Calu3 (cell line): ENCODE data around the gene MIB1. TPM values are rescaled to one million over a fixed set of nuclear protein-coding genes. Genes with fewer than 3 reads are reported as not detected.

Source experiments
- BruUV-seq: library from RNA; stranded (reverse); fragments of 400-500 nt; replicated peaks from 2 replicates; lab custom pipeline; 2021; lab: Mats Ljungman, UMichigan
- CTCF ChIA-PET: fragments of 300-600 bp; sonication (Branson Sonifier 250); formaldehyde crosslinking; loops from one replicate; lab custom pipeline; 2022; ENCODE audit warnings: antibody characterized with exemption; lab: Charles Lee
- DNase-seq: peaks from one replicate; pipeline ENCODE4 v3.0.0; 2022
- H3K27ac Mint-ChIP-seq: one replicate; pipeline ENCODE4 v1.8.0; 2022; ENCODE audit warnings: mixed read lengths; ENCODE audit not compliant: unreplicated experiment
- H3K27me3 Mint-ChIP-seq: one replicate; pipeline ENCODE4 v1.8.0; 2022; ENCODE audit warnings: mixed read lengths; ENCODE audit not compliant: unreplicated experiment
- H3K36me3 Mint-ChIP-seq: one replicate; pipeline ENCODE4 v1.8.0; 2022; ENCODE audit warnings: mild to moderate bottlenecking, moderate library complexity, mixed read lengths; ENCODE audit not compliant: insufficient read depth, unreplicated experiment
- H3K4me1 Mint-ChIP-seq: one replicate; pipeline ENCODE4 v1.8.0; 2022; ENCODE audit warnings: mild to moderate bottlenecking, low read depth, mixed read lengths; ENCODE audit not compliant: unreplicated experiment
- H3K4me3 Mint-ChIP-seq: one replicate; pipeline ENCODE4 v1.8.0; 2022; ENCODE audit warnings: mild to moderate bottlenecking, low read depth, moderate library complexity, mixed read lengths; ENCODE audit not compliant: unreplicated experiment
- H3K9me3 Mint-ChIP-seq: one replicate; pipeline ENCODE4 v1.8.0; 2022; ENCODE audit warnings: low read depth, mixed read lengths; ENCODE audit not compliant: unreplicated experiment
- CTCF ChIP-seq: fragments of 200-600 bp; IDR thresholded peaks from one replicate; pipeline ENCODE4 v1.8.0; 2022; ENCODE audit warnings: antibody characterized with exemption; ENCODE audit not compliant: unreplicated experiment
- intact Hi-C: fragments of 100-400 bp; cut with micrococcal nuclease; formaldehyde crosslinking; loops from one replicate; pipeline ENCODE4 v1.10.0; 2022; ENCODE audit not compliant: unreplicated experiment
- total RNA-seq: library from RNA; stranded (reverse); gene quantifications from 2 replicates; pipeline ENCODE4 v1.2.3, GENCODE V29; 2022

MIB1 gene
- total RNA-seq, 1 experiment from 2014 or later = 33.6 TPM

- H3K4me3 Mint-ChIP-seq = no peak overlapping the region
- DNase-seq = no peak
- TF ChIP-seq CTCF = no peak
- no peaks in the 10 kb centered on the region for H3K27me3 Mint-ChIP-seq
- peaks cover 16% of the 10 kb centered on the region for H3K9me3 Mint-ChIP-seq
- H3K27ac Mint-ChIP-seq = no peak overlapping the region
- intact Hi-C loops = no loop called here
- CTCF ChIA-PET = interaction anchor here (0.6 to 1.1 kb wide), 4 partner anchors 12 to 533 kb away, joined by 3 to 10 read pairs (median 5); no protein-coding TSS in a partner anchor
- no peaks in the 10 kb centered on the region for H3K4me1 Mint-ChIP-seq
- no TSS peak for BruUV-seq
- H3K36me3 Mint-ChIP-seq = peaks cover 11% of the 10 kb centered on the region
These were observed 26.1 kb upstream of the MIB1 start for GRCh38 chr18:21714474-21714873.

GRCh38 chr18:21722687-21723086 lies 17.9 kb upstream of the MIB1 start:
- no peak overlapping the region for H3K27ac Mint-ChIP-seq
- intact Hi-C loops = no loop called here
- no peaks in the 10 kb centered on the region for H3K4me1 Mint-ChIP-seq
- no TSS peak for BruUV-seq
- DNase-seq = no peak
- H3K27me3 Mint-ChIP-seq = no peaks in the 10 kb centered on the region
- no peak overlapping the region for H3K4me3 Mint-ChIP-seq
- CTCF ChIA-PET = no interaction called here
- TF ChIP-seq CTCF = no peak
- no peaks in the 10 kb centered on the region for H3K9me3 Mint-ChIP-seq
- no peaks in the 10 kb centered on the region for H3K36me3 Mint-ChIP-seq

- Mint-ChIP-seq H3K36me3 (no peaks in the 10 kb centered on the region), H3K4me3 (no peak overlapping the region), H3K9me3 (peaks cover 3% of the 10 kb centered on the region), H3K4me1 (no peaks in the 10 kb centered on the region), H3K27me3 (no peaks in the 10 kb centered on the region), H3K27ac (no peak overlapping the region)
- DNase-seq = no peak
- intact Hi-C loops = no loop called here
- TF ChIP-seq CTCF = no peak
- CTCF ChIA-PET = interaction anchor here (0.6 kb wide), 1 partner anchor 125 kb away, joined by 3 read pairs; the partner anchor contains the start of gene ESCO1
- no TSS peak for BruUV-seq
These were observed 15.4 kb upstream of the MIB1 start for GRCh38 chr18:21725201-21725600.

GRCh38 chr18:21727702-21728101 lies 12.9 kb upstream of the MIB1 start:
- no peaks in the 10 kb centered on the region for H3K27me3 Mint-ChIP-seq
- intact Hi-C loops = no loop called here
- peaks cover 8% of the 10 kb centered on the region for H3K9me3 Mint-ChIP-seq
- no peaks in the 10 kb centered on the region for H3K36me3 Mint-ChIP-seq
- no TSS peak for BruUV-seq
- no peak for TF ChIP-seq CTCF
- CTCF ChIA-PET = no interaction called here
- no peaks in the 10 kb centered on the region for H3K4me1 Mint-ChIP-seq
- no peak overlapping the region for H3K4me3 Mint-ChIP-seq
- DNase-seq = no peak
- no peak overlapping the region for H3K27ac Mint-ChIP-seq
